Suprapubic skin (tissue), 4 donors: ENCODE data around the gene SSRP1. TPM values are rescaled to one million over a fixed set of nuclear protein-coding genes. Genes with fewer than 3 reads are reported as not detected.
"Not testable (repeated sequence)": the region's sequence is repeated elsewhere in the genome, so short reads cannot be mapped to it uniquely, and the experiment has no call there.

ENCODE experiments used
- DNase-seq, 2 donors: peaks; one replicate each; pipeline ENCODE4 v3.0.0-alpha.2; 2019; ENCODE audit warnings: low spot score in 2 of 2
- H3K27ac ChIP-seq: fragments of 200-600 bp; sonication (generic); one replicate; pipeline ENCODE4 v1.5.1; 2019
- H3K27me3 ChIP-seq: fragments of 200-600 bp; sonication (generic); one replicate; pipeline ENCODE4 v1.5.1; 2019
- H3K36me3 ChIP-seq: fragments of 200-600 bp; sonication (generic); one replicate; pipeline ENCODE4 v1.5.1; 2019
- H3K4me1 ChIP-seq: fragments of 200-600 bp; sonication (generic); one replicate; pipeline ENCODE4 v1.5.1; 2019
- H3K4me3 ChIP-seq: fragments of 200-600 bp; sonication (generic); one replicate; pipeline ENCODE4 v1.5.1; 2019; ENCODE audit warnings: mild to moderate bottlenecking
- H3K9me3 ChIP-seq: fragments of 200-600 bp; sonication (generic); one replicate; pipeline ENCODE4 v1.5.1; 2019
- EP300 ChIP-seq: sonication (generic); formaldehyde crosslinking; IDR thresholded peaks from one replicate; pipeline ENCODE4 v1.6.1; 2017; ENCODE audit warnings: antibody characterized with exemption
- POLR2A ChIP-seq, 2 donors: fragments of 450-650 bp; IDR thresholded peaks; one replicate each; pipeline ENCODE4 v1.6.1; 2017; ENCODE audit warnings: antibody characterized with exemption in 2 of 2, mild to moderate bottlenecking in 2 of 2, moderate library complexity in 2 of 2
- POLR2AphosphoS5 ChIP-seq, 3 donors: sonication (generic); formaldehyde crosslinking; IDR thresholded peaks; one replicate each; pipeline ENCODE4 v1.6.1; 2017; ENCODE audit warnings: antibody characterized with exemption in 3 of 3
- WGBS: methylation state at CpG from one replicate; pipeline ENCODE4 v1.1.5; 2018; 5-methylcytosine and 5-hydroxymethylcytosine counted together
- total RNA-seq, 4 donors: library from RNA; depleted of rRNA; stranded (reverse); fragments of >200 nt; gene quantifications; one replicate each; pipeline ENCODE4 v1.1.0, GENCODE V29; 2016
- TF ChIP-seq, protein P1 (sequence below), 2 donors: fragments of 200-600 bp in 1 of 2; fragments of 450-650 bp in 1 of 2; sonication (generic) in 1 of 2; IDR thresholded peaks; one replicate each; pipeline ENCODE4 v1.5.1; 2016 to 2019; ENCODE audit warnings: antibody characterized with exemption in 2 of 2, mild to moderate bottlenecking in 1 of 2, moderate library complexity in 1 of 2

The SSRP1 gene
- total RNA-seq, 4 donors from 2014 or later: 59.9 to 96.5 (median 67.9) TPM

DNA sequence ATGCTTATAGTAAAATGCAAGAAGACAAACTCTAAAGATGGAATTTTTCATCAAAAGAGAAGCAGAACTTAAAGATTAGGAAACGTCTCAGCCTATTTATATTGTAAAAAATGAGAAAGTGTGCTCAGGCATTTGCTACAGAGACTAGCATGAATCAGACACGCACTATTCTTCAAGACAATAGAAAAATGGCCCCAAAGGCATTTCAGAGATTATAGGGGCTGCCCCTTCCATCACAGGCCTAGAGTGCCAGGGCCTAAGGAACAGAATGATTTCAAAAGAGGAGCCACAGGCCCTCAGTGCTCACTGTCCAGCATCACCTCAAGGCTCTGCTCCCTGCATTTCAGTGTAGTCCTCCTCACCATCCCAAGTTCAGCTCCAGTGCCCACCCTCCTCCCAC lies 38.5 kb downstream of the SSRP1 start:
- Histone ChIP-seq H3K4me3 (no peak overlapping the region), H3K27me3 (no peaks in the 10 kb centered on the region), H3K4me1 (peaks cover 29% of the 10 kb centered on the region), H3K9me3 (no peaks in the 10 kb centered on the region), H3K27ac (no peak overlapping the region), H3K36me3 (peaks cover 48% of the 10 kb centered on the region)
- no peak for DNase-seq
- 80% methylated on average over 2 of the region's 2 CpGs for WGBS
- no peak for TF ChIP-seq POLR2A (IDR thresholded peaks at IDR 0.05)
- TF ChIP-seq, protein P1, sequence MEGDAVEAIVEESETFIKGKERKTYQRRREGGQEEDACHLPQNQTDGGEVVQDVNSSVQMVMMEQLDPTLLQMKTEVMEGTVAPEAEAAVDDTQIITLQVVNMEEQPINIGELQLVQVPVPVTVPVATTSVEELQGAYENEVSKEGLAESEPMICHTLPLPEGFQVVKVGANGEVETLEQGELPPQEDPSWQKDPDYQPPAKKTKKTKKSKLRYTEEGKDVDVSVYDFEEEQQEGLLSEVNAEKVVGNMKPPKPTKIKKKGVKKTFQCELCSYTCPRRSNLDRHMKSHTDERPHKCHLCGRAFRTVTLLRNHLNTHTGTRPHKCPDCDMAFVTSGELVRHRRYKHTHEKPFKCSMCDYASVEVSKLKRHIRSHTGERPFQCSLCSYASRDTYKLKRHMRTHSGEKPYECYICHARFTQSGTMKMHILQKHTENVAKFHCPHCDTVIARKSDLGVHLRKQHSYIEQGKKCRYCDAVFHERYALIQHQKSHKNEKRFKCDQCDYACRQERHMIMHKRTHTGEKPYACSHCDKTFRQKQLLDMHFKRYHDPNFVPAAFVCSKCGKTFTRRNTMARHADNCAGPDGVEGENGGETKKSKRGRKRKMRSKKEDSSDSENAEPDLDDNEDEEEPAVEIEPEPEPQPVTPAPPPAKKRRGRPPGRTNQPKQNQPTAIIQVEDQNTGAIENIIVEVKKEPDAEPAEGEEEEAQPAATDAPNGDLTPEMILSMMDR (IDR thresholded peaks at IDR 0.05): no peak
- no peak for TF ChIP-seq POLR2AphosphoS5 (IDR thresholded peaks at IDR 0.05)
- TF ChIP-seq EP300: no peak

DNA sequence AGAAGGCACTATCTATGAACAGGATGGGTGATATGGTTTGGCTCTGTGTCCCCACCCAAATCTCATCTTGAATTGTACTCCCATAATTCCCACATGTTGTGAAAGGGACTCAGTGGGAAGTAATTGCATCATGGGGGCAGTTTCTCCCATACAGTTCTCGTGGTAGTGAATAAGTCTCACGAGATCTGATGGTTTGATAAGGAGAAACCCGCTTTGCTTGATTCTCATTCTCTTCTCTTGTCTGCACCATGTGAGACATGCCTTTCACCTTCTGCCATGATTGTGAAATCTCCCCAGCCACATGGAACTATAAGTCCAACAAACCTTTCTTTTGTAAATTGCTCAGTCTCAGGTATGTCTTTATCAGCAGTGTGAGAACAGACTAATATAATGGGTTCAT lies 39.5 kb downstream of the SSRP1 start:
- DNase-seq, H3K27me3 ChIP-seq, H3K9me3 ChIP-seq, H3K27ac ChIP-seq, H3K4me3 ChIP-seq: not testable (repeated sequence)
- 64% methylated on average over 3 of the region's 3 CpGs for WGBS
- peaks cover 37% of the 10 kb centered on the region for H3K36me3 ChIP-seq
- H3K4me1 ChIP-seq: peaks cover 29% of the 10 kb centered on the region

DNA sequence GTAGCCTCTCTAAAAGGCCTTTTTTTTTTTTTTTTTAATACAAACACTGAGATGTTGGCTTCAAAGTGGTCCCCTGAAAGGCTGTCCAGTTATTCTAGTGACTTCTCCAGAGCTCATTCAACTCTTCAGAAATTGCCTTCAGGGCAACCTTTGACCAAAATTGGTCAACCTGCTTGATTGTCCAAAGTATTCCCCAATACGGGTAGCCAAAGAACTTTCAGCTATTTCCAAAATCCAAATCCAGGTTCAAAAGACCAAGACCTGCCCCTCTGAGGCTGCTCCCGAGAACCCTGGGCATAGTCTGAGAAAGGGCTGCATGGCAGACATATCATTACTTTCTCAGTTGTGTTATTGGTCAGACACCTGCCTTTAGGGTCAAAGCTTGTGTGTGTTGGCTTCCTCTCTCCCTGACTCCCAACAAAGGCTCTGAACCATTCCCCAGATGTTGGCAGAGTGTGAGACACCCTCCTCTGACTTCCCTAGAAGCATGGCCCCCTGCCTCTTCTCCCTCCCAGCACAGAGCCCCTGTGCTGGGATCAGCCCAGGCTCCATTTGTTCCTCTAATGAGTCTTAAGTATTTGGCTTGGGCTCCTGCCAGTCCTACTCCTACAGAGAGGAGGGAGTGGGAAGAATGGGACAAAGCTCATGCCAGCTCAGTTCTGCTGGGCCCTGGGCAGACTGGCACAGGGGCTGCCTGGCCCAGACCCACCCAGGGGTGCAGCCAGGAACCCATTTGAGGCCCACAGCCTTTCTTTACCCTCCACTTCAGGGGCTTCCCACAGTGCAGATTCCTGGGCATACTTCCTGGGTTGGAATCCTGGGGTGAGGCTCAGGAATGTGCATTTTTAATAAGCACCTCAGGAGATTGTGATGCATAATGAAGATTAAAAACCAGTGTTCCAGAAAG lies 41.2 kb downstream of the SSRP1 start:
- 75% methylated on average over 2 of the region's 2 CpGs for WGBS
- H3K27ac ChIP-seq: peak overlapping the region; percentile 84
- no peaks in the 10 kb centered on the region for H3K9me3 ChIP-seq
- no peak overlapping the region for H3K4me3 ChIP-seq
- H3K4me1 ChIP-seq: peaks cover 32% of the 10 kb centered on the region
- no peaks in the 10 kb centered on the region for H3K27me3 ChIP-seq
- H3K36me3 ChIP-seq: peaks cover 20% of the 10 kb centered on the region
- no peak for TF ChIP-seq EP300
- no peak for TF ChIP-seq POLR2AphosphoS5 (IDR thresholded peaks at IDR 0.05)
- TF ChIP-seq, protein P1 (IDR thresholded peaks at IDR 0.05): no peak
- no peak for TF ChIP-seq POLR2A (IDR thresholded peaks at IDR 0.05)
- DNase-seq: no peak

DNA sequence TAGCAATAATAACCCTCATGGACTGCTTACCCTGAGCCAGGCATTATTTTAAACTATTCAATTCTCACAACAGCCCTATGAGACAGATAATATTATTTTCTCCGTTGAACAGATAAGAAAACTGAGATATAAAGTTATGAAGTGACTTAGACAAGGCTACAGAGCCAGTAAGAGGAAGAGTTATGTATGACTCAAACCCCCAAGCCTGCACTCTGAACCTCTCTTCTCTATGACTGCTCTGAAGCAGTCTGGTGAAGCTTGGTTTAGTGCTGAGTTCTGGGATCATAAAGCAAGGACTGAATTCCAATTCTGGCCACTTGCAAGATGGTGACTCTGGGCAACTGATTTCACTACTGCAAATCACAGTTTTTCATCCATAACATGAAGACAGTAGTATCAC lies 45.4 kb downstream of the SSRP1 start:
- H3K4me3 ChIP-seq: no peak overlapping the region
- no peak overlapping the region for H3K27ac ChIP-seq
- no peak for DNase-seq
- no peaks in the 10 kb centered on the region for H3K9me3 ChIP-seq
- H3K4me1 ChIP-seq: peaks cover 38% of the 10 kb centered on the region
- 78% methylated on average over 1 of the region's 1 CpG for WGBS
- TF ChIP-seq POLR2A (IDR thresholded peaks at IDR 0.05) (no peak), POLR2AphosphoS5 (IDR thresholded peaks at IDR 0.05) (no peak), EP300 (no peak)
- TF ChIP-seq, protein P1 (IDR thresholded peaks at IDR 0.05): no peak
- H3K27me3 ChIP-seq: no peaks in the 10 kb centered on the region
- H3K36me3 ChIP-seq: no peaks in the 10 kb centered on the region

DNA sequence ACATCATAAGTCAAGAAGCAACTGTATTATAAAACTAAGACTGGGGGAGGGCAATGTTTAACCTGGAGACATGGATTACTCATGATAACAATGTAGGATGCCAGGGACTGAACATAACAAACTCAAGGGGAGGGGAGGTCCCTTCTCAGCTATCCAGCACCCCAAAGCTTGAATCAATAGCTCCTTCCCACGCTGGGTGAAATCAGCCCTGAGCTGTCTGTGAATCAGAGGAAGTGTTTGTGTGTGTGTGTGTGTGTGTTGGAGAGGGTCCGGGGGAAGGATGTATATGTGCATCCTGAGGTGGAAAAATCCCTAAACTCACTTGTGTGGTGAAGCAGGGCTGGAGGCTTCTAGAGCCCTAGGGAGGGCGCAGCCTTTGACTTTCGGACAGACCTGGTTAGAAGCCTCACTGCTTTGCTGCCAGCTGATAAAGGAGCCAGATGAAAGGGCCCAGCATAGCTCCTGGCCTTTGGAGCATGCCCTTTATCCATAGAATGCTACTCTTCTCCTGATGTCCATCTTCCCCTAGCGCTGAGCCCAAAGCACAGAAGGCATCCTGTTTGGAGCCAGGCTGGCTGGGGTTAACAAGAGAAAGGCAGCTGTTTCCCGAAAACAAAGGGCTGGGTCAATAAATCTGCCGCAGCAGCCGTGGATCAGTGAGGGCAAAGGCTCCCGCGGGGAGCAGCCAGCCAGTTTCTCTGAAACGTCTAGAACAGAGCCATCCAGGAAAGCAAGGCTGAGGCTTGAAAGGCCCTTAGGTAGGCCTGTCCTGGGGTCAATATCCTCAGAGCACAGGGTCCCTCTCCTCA lies 46.7 kb downstream of the SSRP1 start:
- H3K9me3 ChIP-seq: no peaks in the 10 kb centered on the region
- no peaks in the 10 kb centered on the region for H3K27me3 ChIP-seq
- WGBS: 24% methylated on average over 11 of the region's 11 CpGs
- no peak for DNase-seq
- peak overlapping the region; percentile 10 for H3K27ac ChIP-seq
- no peak overlapping the region for H3K4me3 ChIP-seq
- TF ChIP-seq POLR2A (IDR thresholded peaks at IDR 0.05) (no peak), EP300 (no peak), POLR2AphosphoS5 (IDR thresholded peaks at IDR 0.05) (no peak)
- TF ChIP-seq, protein P1 (IDR thresholded peaks at IDR 0.05): no peak
- H3K36me3 ChIP-seq: no peaks in the 10 kb centered on the region
- H3K4me1 ChIP-seq: peaks cover 27% of the 10 kb centered on the region
